ENCODE measurements around the gene TNFRSF8. TPM values are rescaled to one million over a fixed set of nuclear protein-coding genes. Genes with fewer than 3 reads are reported as not detected.

TNFRSF8 gene
- total and polyA plus RNA-seq, 2 experiments from 2014 or later = not detected

DNA sequence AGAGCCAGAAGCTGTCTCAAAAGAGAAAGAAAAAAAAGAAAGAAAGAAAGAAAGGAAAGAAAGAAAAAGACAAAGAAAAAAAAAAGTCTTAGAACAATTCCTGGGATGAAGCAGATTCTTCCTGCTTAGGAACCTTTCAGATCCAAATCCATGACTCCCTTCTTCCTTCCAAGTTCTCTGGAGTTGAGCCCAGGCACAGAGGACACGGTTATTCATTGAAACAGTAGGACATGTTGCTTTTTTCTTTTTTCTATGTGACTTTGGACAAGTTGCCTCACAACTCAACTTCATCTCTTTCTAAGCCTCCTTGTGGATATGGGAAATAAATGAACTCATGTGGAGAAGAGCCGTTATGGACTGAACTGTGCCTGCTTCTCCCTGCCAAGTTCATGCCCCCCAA, 14.7 kb upstream of the TNFRSF8 start:
- H3K79me2 ChIP-seq = no peaks in the 10 kb centered on the region
- H3K4me3 ChIP-seq = no peak overlapping the region
- H3K27me3 ChIP-seq = no peaks in the 10 kb centered on the region
- no peak overlapping the region for H3K4me2 ChIP-seq
- no peaks in the 10 kb centered on the region for H4K20me1 ChIP-seq (ENCODE audit: insufficient read depth, poor library complexity, severe bottlenecking)
- H3K9me2 ChIP-seq (replicated peaks; ENCODE audit: insufficient read depth) = no peaks in the 10 kb centered on the region
- H3K36me3 ChIP-seq (replicated peaks; ENCODE audit: insufficient read depth, low read depth) = no peaks in the 10 kb centered on the region
- H2AFZ ChIP-seq = no peak overlapping the region
- WGBS (ENCODE audit: low lambda C conversion rate, missing lambda C conversion rate) = 83% methylated on average over 2 of the region's 2 CpGs
- no peaks in the 10 kb centered on the region for H3K9me3 ChIP-seq (ENCODE audit: low read depth)
- DNase-seq (ENCODE audit: low spot score) = no peak
- TF ChIP-seq CTCF (IDR thresholded peaks at IDR 0.05; ENCODE audit: poor library complexity) (no peak), EZH2 (IDR thresholded peaks at IDR 0.05; ENCODE audit: borderline replicate concordance) (no peak), EZH2phosphoT487 (IDR thresholded peaks at IDR 0.05; ENCODE audit: low read depth, severe bottlenecking, unreplicated experiment) (no peak)
- no peak overlapping the region for H3K27ac ChIP-seq
- H3K4me1 ChIP-seq (ENCODE audit: insufficient read depth) = peaks cover 13% of the 10 kb centered on the region

DNA sequence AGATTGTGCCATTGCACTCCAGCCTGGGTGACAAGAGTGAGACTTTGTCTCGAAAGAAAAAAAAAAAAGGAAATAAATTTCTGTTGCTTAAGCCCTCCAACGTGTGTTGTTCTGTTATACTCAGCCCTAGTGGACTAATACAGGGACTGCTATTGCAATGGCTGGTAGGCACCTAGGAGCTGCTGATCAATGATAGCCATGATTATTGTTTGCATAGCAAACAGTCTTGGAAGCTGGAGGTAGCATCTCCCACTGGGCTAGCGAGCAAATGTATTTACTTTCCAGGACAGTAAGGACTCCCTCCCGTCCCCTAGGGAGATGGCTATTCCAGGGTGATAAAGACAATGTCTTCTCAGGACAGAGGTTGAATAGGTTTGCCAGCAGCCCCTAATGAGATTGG, 13.5 kb upstream of the TNFRSF8 start:
- WGBS (ENCODE audit: low lambda C conversion rate, missing lambda C conversion rate) = 44% methylated on average over 4 of the region's 4 CpGs
- TF ChIP-seq EZH2 (IDR thresholded peaks at IDR 0.05; ENCODE audit: borderline replicate concordance) (no peak), EZH2phosphoT487 (IDR thresholded peaks at IDR 0.05; ENCODE audit: low read depth, severe bottlenecking, unreplicated experiment) (no peak), CTCF (IDR thresholded peaks at IDR 0.05; ENCODE audit: poor library complexity) (no peak)
- DNase-seq (ENCODE audit: low spot score) = no peak

DNA sequence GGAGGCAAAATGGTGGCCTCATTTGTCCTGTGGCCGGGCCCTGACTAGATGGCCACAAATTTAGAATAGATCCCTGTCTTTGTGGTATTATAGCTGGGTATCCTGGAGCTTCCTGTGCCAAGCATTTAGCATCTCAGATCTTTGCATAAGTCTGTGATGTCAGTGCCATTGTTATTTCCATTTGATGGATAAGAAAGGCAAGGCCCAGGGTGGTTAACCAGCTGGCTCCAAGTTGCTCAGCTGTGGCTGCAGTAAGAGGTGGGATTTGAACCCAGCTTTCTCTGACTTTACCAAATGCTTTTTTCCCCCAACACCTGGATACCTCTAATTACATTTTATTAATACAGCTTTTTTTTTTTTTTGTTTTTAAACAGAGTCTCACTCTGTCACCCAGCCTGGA, 11.7 kb upstream of the TNFRSF8 start:
- H3K9me3 ChIP-seq (ENCODE audit: low read depth) = no peaks in the 10 kb centered on the region
- H2AFZ ChIP-seq = no peak overlapping the region
- no peak overlapping the region for H3K4me2 ChIP-seq
- WGBS (ENCODE audit: low lambda C conversion rate, missing lambda C conversion rate) = 100% methylated on average over 1 of the region's 1 CpG
- no peak for DNase-seq (ENCODE audit: low spot score)
- no peaks in the 10 kb centered on the region for H3K36me3 ChIP-seq (replicated peaks; ENCODE audit: insufficient read depth, low read depth)
- no peaks in the 10 kb centered on the region for H3K27me3 ChIP-seq
- no peak for TF ChIP-seq CTCF (IDR thresholded peaks at IDR 0.05; ENCODE audit: poor library complexity)
- no peak for TF ChIP-seq EZH2phosphoT487 (IDR thresholded peaks at IDR 0.05; ENCODE audit: low read depth, severe bottlenecking, unreplicated experiment)
- no peak for TF ChIP-seq EZH2 (IDR thresholded peaks at IDR 0.05; ENCODE audit: borderline replicate concordance)
- H3K27ac ChIP-seq = no peak overlapping the region
- peaks cover 13% of the 10 kb centered on the region for H3K4me1 ChIP-seq (ENCODE audit: insufficient read depth)
- H3K9me2 ChIP-seq (replicated peaks; ENCODE audit: insufficient read depth) = no peaks in the 10 kb centered on the region
- H3K79me2 ChIP-seq = no peaks in the 10 kb centered on the region
- no peaks in the 10 kb centered on the region for H4K20me1 ChIP-seq (ENCODE audit: insufficient read depth, poor library complexity, severe bottlenecking)
- no peak overlapping the region for H3K4me3 ChIP-seq

More for the DNA sequence above, 13.5 kb upstream of the TNFRSF8 start:
- Histone ChIP-seq H3K36me3 (replicated peaks; ENCODE audit: insufficient read depth, low read depth) (no peaks in the 10 kb centered on the region), H3K9me2 (replicated peaks; ENCODE audit: insufficient read depth) (no peaks in the 10 kb centered on the region), H3K4me3 (no peak overlapping the region), H3K79me2 (no peaks in the 10 kb centered on the region), H3K4me2 (no peak overlapping the region), H3K27me3 (no peaks in the 10 kb centered on the region), H3K27ac (no peak overlapping the region), H3K9me3 (ENCODE audit: low read depth) (no peaks in the 10 kb centered on the region), H4K20me1 (ENCODE audit: insufficient read depth, poor library complexity, severe bottlenecking) (no peaks in the 10 kb centered on the region), H3K4me1 (ENCODE audit: insufficient read depth) (peaks cover 13% of the 10 kb centered on the region), H2AFZ (no peak overlapping the region)

All from hepatocyte (in vitro differentiated cells).